HG03558 (cell line): ENCODE results near the gene CDS1.

Experiments
- ATAC-seq: cut with Tn5 transposase; IDR thresholded peaks from one replicate; pipeline ENCODE4 v1.9.1; 2021; ENCODE audit warnings: moderate number of reproducible peaks; ENCODE audit not compliant: unreplicated experiment; ENCODE audit errors: extremely low read depth

Gene CDS1

GRCh38 chr4:84597450-84597849 is 14.5 kb downstream of the CDS1 start:
- no peak for ATAC-seq

GRCh38 chr4:84606645-84607044 is 23.7 kb downstream of the CDS1 start:
- no peak for ATAC-seq

- no peak for ATAC-seq
Observed at GRCh38 chr4:84611531-84611930, 28.6 kb downstream of the CDS1 start.

GRCh38 chr4:84614891-84615290 is 32.0 kb downstream of the CDS1 start:
- ATAC-seq: no peak

GRCh38 chr4:84615355-84615754 is 32.4 kb downstream of the CDS1 start:
- ATAC-seq: no peak

GRCh38 chr4:84622959-84623358 is 40.0 kb downstream of the CDS1 start:
- ATAC-seq: no peak

- ATAC-seq: no peak
Observed at GRCh38 chr4:84623661-84624060, 40.7 kb downstream of the CDS1 start.

GRCh38 chr4:84626673-84627072 is 43.7 kb downstream of the CDS1 start:
- no peak for ATAC-seq

- no peak for ATAC-seq
Observed at GRCh38 chr4:84631573-84631972, 48.6 kb downstream of the CDS1 start.

GRCh38 chr4:84632092-84632491 is 49.2 kb downstream of the CDS1 start:
- ATAC-seq: no peak

GRCh38 chr4:84634961-84635360 is 52.0 kb downstream of the CDS1 start:
- no peak for ATAC-seq

- no peak for ATAC-seq
Observed at GRCh38 chr4:84638092-84638491, 55.2 kb downstream of the CDS1 start.

- no peak for ATAC-seq
Observed at GRCh38 chr4:84639145-84639544, 56.2 kb downstream of the CDS1 start.

- ATAC-seq: no peak
Observed at GRCh38 chr4:84644087-84644486, 61.2 kb downstream of the CDS1 start.

GRCh38 chr4:84647312-84647884 is 64.5 kb downstream of the CDS1 start:
- ATAC-seq: no peak

- no peak for ATAC-seq
Observed at GRCh38 chr4:84648178-84648577, 65.3 kb downstream of the CDS1 start.

- ATAC-seq: no peak
Observed at GRCh38 chr4:84648863-84649647, 66.1 kb downstream of the CDS1 start.

- no peak for ATAC-seq
Observed at GRCh38 chr4:84651499-84651898, 68.6 kb downstream of the CDS1 start.

GRCh38 chr4:84652478-84652877 is 69.6 kb downstream of the CDS1 start:
- no peak for ATAC-seq

- no peak for ATAC-seq
Observed at GRCh38 chr4:84660606-84661005, 77.7 kb downstream of the CDS1 start.

- ATAC-seq: no peak
Observed at GRCh38 chr4:84661191-84661939, 78.4 kb downstream of the CDS1 start.
